AG09319 (cell line): ENCODE results near the gene ZKSCAN5.

Source experiments
- DNase-seq: peaks from one replicate; pipeline ENCODE4 v3.0.0-alpha.2; 2010; ENCODE audit warnings: low read depth; ENCODE audit errors: extremely low read depth
- TF ChIP-seq, protein P1 (sequence below): IDR thresholded peaks from 2 replicates; pipeline ENCODE4 v1.5.1; 2011; ENCODE audit warnings: low read depth, mild to moderate bottlenecking, inconsistent platforms, low read length, moderate library complexity

Gene ZKSCAN5

DNA sequence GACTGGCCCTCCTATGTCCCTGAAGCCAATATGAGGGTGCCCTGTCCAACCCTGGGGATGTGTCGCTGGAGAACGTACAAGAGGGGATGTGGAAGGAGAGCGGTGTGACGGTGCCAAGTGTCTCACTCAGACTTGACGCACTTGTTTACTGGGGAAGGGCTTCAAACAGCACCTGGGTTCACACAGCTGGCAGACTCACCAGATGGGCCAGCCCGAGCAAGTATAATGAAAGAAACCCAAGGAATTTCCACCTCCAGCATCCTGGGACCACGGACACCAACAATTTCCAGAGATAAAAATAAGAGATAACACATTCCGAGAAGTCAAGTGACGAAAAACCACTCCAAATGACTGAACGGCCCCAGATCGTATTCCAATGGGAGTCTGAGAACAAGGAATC lies 43.8 kb upstream of the ZKSCAN5 start:
- DNase-seq, result no peak
- TF ChIP-seq, protein P1, sequence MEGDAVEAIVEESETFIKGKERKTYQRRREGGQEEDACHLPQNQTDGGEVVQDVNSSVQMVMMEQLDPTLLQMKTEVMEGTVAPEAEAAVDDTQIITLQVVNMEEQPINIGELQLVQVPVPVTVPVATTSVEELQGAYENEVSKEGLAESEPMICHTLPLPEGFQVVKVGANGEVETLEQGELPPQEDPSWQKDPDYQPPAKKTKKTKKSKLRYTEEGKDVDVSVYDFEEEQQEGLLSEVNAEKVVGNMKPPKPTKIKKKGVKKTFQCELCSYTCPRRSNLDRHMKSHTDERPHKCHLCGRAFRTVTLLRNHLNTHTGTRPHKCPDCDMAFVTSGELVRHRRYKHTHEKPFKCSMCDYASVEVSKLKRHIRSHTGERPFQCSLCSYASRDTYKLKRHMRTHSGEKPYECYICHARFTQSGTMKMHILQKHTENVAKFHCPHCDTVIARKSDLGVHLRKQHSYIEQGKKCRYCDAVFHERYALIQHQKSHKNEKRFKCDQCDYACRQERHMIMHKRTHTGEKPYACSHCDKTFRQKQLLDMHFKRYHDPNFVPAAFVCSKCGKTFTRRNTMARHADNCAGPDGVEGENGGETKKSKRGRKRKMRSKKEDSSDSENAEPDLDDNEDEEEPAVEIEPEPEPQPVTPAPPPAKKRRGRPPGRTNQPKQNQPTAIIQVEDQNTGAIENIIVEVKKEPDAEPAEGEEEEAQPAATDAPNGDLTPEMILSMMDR, result no peak

DNA sequence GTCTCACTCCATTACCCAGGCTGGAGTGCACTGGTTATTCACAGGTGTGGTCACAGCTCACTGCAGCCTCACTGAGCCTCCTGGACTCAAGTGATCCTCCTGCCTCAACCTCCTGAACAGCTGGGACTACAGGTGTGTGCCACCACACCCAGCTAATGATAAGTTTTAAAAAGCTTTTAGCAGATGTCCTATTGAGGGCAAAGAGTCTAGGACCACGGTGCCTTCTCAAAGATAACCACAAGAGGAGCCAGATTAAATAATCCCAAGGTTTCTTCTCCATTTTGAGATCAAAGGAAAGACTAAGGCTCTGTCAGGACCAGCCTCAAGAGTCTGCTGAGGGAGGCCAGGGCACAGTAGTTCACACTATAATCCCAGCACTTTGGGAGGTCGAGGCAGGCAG lies 43.2 kb upstream of the ZKSCAN5 start:
- TF ChIP-seq, protein P1, result no peak
- DNase-seq, result no peak

DNA sequence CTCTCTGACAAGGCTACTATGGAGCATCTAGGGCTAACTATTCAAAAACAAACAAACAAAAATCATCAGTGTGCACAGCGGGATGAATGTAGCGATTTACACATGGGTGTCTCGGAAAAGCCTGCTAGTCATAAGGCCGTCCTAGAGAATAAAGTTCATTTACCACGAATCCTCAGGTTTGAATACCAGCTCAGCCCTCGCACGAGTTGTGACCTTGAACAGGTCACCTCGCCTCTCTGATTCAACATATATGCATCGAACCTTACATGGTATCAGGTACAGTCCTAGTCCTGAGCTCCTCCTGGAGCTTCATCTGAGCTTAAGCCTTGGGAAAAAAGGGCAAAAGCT lies 39.1 kb upstream of the ZKSCAN5 start:
- TF ChIP-seq, protein P1, result no peak

DNA sequence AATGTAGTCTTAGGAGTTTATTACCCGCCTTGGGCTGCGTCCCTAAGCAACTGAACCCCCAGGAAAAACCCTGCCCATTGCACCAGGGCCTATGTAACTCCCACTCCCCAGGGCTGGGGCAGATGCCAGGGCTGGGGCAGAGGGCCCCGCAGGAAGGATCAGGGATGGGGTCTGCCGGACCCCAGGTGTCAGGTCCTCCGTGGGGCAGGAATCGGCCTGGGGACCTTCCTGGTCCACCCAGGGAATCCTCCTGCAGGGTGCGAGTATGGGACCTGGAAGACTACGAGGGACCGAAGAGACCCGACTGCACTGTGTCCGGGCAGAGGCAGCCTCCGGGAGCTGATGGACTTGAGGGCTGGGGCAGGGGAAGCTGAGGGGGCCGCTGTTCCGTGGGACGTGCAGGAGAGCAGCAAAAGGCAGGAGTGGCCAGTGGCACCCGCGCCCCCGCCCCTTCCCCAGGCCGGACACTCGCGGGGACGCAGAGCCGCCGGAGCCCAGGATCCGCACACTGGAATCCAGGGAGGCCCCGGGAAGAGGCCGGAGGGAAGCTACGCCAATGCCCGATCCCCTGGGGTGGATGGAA lies 36.0 kb upstream of the ZKSCAN5 start:
- DNase-seq, result no peak
- TF ChIP-seq, protein P1, result no peak

More for the DNA sequence above, 39.1 kb upstream of the ZKSCAN5 start:
- no peak for DNase-seq

DNA sequence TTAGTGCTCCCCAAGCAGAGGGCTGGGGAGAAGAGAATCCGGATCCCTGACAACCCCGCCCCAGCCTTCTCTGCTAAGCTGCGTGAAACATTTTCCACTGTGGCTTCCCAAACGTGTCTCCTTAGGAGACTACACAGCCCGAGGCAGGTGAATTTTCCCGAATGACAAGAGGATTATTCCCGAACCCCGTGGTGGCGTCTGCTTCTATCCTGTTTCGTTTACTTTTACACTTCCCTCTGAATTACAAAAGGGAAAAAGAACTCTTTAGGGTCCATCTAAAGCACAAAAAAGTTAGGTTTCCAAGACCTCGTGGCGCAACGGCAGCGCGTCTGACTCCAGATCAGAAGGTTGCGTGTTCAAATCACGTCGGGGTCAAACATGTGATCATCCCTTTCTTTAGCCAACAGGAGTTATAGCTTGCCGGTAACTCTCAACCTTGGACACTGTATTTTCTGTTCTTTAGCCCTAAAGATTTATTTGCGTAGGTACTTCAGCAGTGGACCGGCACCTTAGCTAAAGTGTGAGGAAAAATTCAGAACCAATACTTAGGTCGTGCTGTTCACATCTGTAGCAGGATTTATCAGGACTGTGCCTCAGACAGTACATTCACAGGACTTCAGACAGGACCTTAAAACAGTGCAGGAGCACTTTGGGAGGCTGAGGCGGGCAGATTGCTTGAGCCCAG lies 34.9 kb upstream of the ZKSCAN5 start:
- DNase-seq, result no peak
- TF ChIP-seq, protein P1, result no peak

DNA sequence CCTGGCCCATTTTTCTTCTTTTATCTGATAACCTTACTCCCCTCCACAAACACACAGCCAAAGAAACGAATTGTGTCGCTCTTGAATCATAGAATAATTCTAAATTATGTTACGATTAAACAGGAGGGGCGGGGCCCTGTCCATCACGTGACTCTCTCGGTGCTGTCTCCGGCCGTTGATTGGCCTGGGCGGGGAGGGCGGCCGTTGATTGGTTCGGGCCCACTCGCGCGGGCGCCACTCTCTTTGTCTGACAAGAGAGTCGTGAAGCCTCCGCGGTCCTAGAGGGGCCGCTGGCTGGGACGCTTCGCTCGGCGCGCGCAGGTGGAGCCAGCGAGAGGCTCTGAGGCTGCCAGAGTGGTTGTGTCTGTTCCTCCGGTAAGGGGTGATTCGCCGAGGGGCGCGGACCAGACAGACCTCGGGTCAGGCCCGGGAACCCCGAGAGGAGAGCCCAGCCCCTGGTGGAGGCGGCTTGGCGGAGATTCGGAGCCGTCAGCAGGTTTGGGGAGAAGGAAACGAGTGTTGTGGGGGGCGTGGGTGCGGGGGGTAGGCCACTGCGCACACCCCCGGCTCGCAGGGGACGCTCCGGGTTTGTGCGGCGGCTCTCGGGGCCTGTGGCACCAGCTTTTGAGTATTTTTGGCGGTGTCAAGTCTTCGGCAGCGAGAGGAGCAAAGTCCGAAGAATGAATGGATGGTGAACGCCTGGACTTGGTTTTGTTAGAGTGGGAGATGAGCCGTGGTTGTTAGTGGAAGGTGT lies 31.7 kb upstream of the ZKSCAN5 start, which contains the start of gene ZNF789:
ZNF789 (plus strand) TSS at position 330 of the 754 bp plus-strand sequence. CDS start 3,567 bp downstream, outside the sequence.
- TF ChIP-seq, protein P1, result no peak
- peak; percentile 86 for DNase-seq

DNA sequence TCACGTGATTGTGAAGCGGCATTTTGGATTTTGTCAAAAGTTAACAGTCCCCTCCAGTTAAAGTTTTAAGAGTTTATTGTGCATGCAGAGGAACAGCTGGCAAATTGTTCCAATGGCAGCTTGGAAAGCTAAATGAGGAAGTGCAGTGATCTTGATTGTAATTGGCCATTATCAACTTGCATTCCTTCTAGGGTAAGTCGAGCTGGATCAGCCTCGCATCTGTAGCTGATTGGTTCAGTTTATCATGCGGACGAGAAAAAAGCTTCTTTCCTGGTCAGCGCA lies 31.2 kb upstream of the ZKSCAN5 start:
- TF ChIP-seq, protein P1, result no peak
- DNase-seq, result peak; percentile 24
